NCI-H1092 (cell line): ENCODE results near the gene PRKRA.
"Not testable (repeated sequence)": the region's sequence is repeated elsewhere in the genome, so short reads cannot be mapped to it uniquely, and the experiment has no call there.

Source experiments
- DNase-seq: peaks from one replicate; lab custom pipeline; 2025; lab: John Stamatoyannopoulos, UW

Gene PRKRA

GRCh38 chr2:178413472-178414265 is 37.3 kb downstream of the PRKRA start:
- DNase-seq, result peak; percentile 46

- not testable (repeated sequence) for DNase-seq
These were observed 38.5 kb downstream of the PRKRA start for GRCh38 chr2:178412453-178412852.

GRCh38 chr2:178412047-178412446 is 38.9 kb downstream of the PRKRA start:
- DNase-seq, result no peak

GRCh38 chr2:178409261-178409660 is 41.7 kb downstream of the PRKRA start:
- DNase-seq, result no peak

GRCh38 chr2:178404368-178404767 is 46.6 kb downstream of the PRKRA start:
- no peak for DNase-seq

DNA sequence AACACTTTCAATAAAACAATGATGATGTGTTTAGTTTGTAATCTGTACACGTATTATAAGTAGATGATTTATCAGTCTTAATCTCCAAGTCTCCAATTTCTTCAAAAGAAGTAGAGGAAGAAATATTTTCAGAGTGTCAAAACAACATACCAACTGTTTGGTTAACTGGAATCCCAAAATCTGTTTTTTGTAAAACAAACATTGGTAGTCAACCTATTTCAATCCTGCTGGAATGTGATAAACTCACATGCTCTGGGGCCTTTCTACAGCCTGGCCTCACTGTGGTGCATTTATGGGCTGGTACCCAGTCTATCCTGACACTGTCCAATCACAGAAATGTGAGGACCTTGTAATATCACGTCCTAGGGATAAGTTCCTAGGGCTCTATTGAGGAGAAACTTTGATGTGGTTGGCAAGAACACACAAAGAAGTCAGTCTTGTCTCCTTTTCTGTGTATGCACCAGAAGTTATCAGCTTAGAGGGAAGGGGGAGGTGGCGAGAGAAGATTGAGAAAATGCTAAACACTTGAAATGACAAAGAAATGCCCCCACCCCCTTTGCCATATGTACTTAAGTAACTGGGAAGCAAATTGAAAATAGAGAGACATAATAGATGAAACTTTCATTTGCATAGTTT is 47.2 kb downstream of the PRKRA start:
- no peak for DNase-seq

DNA sequence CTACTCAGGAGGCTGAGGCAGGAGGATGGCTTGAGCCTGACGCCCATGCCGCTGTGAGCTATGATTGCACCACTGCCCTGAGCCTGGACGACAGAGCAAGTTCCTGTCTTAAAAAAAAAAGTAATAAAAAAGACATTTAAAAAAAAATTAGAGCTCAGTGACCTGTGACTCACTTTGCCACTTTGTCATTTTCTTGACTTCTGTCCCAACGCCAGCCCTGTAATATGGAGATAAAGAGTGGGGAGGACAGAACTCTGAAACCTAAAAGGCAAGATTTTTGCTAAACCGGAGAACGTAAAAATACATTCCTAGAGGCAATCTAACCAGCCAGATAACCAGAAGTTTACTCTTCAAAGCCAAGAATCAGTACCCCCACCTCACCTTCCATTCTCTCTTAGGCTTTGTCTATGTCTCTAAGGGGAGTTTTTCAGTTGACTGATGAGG is 49.0 kb downstream of the PRKRA start:
- DNase-seq, result no peak

DNA sequence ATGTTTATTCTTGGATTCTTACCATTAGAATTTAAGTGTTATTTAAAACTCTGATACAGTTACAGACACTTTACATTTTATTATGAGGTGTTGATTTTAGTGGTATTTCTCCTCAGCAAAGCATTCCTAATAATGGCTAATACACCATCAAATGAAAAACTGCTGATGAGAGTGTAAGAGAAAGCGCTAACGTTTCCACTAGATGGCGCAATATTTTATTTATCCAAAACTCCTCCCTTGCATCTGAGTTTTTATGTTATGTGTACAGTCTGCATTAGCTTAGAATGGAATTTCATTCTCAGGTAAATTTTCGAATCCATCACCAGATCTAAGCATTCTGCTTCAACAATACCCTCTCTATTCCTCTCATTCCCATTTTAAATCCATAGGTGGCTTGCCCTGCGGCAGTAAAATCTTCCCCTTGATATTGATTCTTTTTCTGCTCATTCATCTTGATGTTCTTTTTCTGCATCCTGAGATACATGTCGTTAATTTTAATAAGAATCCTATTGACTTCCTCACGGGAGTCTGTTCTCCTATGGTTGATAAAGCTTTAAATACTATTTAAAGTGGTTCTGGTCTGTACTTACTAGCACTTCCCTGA is 53.9 kb downstream of the PRKRA start:
- DNase-seq, result no peak

- no peak for DNase-seq
These were observed 54.9 kb downstream of the PRKRA start for GRCh38 chr2:178395941-178396570.

DNA sequence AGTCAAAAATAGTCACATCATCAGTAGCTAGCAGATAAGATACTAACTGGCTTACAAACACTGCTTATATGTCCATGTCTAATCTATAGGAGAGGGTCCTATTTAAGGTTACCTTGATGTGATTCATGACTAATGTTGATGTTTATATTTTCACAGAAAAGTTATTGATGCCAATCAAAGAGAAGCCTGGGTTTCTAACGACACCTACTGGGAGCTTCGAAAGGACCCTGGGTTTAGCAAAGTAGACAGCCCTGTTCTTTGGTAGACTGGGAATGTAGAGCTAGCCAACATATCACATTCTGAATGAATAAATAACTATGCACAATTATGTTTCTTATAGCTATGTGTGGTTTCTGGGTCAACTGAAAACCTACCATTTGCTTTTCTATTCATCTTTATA is 55.7 kb downstream of the PRKRA start:
- no peak for DNase-seq

- DNase-seq, result no peak
These were observed 56.1 kb downstream of the PRKRA start for GRCh38 chr2:178394859-178395258.

GRCh38 chr2:178392215-178392614 is 58.8 kb downstream of the PRKRA start:
- no peak for DNase-seq

GRCh38 chr2:178391701-178392100 is 59.3 kb downstream of the PRKRA start:
- no peak for DNase-seq

GRCh38 chr2:178388287-178388686 is 62.7 kb downstream of the PRKRA start:
- no peak for DNase-seq

- no peak for DNase-seq
These were observed 63.9 kb downstream of the PRKRA start for GRCh38 chr2:178386986-178387597.

GRCh38 chr2:178385595-178386148 is 65.3 kb downstream of the PRKRA start:
- DNase-seq, result no peak

GRCh38 chr2:178383718-178384117 is 67.3 kb downstream of the PRKRA start:
- no peak for DNase-seq
